ENCODE measurements around the gene PLXNA4. TPM values are rescaled to one million over a fixed set of nuclear protein-coding genes. Genes with fewer than 3 reads are reported as not detected.

The PLXNA4 gene
- polyA plus RNA-seq, 2 of the 4 experiments (the other 2 are of a cell fraction), result 0.12 to 0.34 TPM

DNA sequence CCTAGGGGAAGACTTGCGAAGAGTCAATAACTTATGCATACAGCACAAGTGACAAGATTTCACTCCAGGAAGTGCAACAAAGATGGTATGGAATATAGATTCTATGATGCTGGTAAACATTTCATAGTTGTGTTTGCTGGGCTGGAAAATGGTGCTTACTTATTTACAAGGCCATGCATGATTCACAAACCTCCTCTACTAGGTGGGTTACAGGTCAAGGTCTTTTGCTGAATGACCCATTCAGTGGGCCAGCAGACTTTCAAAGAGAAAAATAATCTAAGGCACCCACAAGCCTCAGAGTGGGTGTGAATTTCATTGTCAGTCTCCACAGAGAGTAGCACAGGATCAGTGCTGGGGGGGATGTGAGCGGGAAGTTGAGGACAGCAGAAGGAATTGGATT is 378.5 kb downstream of the PLXNA4 start:
- ChIA-PET POLR2A (no interaction called here), CTCF (no interaction called here)
- H3K4me2 ChIP-seq, result no peak overlapping the region
- no peak for DNase-seq (ENCODE audit: low read depth in 1 of 2, low spot score in 1 of 2)
- H3K9me3 ChIP-seq, result no peaks in the 10 kb centered on the region
- no peaks in the 10 kb centered on the region for H3K4me1 ChIP-seq
- ATAC-seq, result no peak
- TF ChIP-seq ZC3H11A (IDR thresholded peaks at IDR 0.05), result no peak
- no peak overlapping the region for H3K4me3 ChIP-seq
- no peak overlapping the region for H3K27ac ChIP-seq
- FAIRE-seq, result no peak
- WGBS (ENCODE audit: missing lambda C conversion rate), result 88% methylated on average over 2 of the region's 2 CpGs

GRCh38 chr7:132193898-132194297 is 382.4 kb downstream of the PLXNA4 start:
- POLR2A ChIA-PET, result no interaction called here
- ATAC-seq (no peak), FAIRE-seq (no peak), DNase-seq (ENCODE audit: low read depth in 1 of 2, low spot score in 1 of 2) (no peak)
- Histone ChIP-seq H3K4me1 (no peaks in the 10 kb centered on the region), H3K9me3 (no peaks in the 10 kb centered on the region), H3K4me2 (no peak overlapping the region), H3K4me3 (no peak overlapping the region), H3K27ac (no peak overlapping the region)
- CTCF ChIA-PET, result interaction anchor here (0.6 to 1.1 kb wide), 3 partner anchors 11 to 335 kb away, joined by 3 read pairs; no protein-coding TSS in a partner anchor
- WGBS (ENCODE audit: missing lambda C conversion rate), result 70% methylated on average over 5 of the region's 5 CpGs
- TF ChIP-seq NPAS2 (CRISPR knock-in tag; IDR thresholded peaks at IDR 0.05; ENCODE audit: borderline replicate concordance) (no peak), ZSCAN20 (CRISPR knock-in tag; IDR thresholded peaks at IDR 0.05) (no peak), RARB (CRISPR knock-in tag; IDR thresholded peaks at IDR 0.05) (no peak), POLR2A (IDR thresholded peaks at IDR 0.05; ENCODE audit: low read length) (no peak), JUN (IDR thresholded peaks at IDR 0.05) (no peak), FOXS1 (CRISPR knock-in tag; IDR thresholded peaks at IDR 0.05) (no peak), ZNF302 (CRISPR knock-in tag; IDR thresholded peaks at IDR 0.05) (no peak), MAFK (IDR thresholded peaks at IDR 0.05; ENCODE audit: partially characterized antibody) (no peak), SREBF2 (IDR thresholded peaks at IDR 0.05) (no peak), EP300 (IDR thresholded peaks at IDR 0.05) (no peak), HDAC2 (IDR thresholded peaks at IDR 0.05) (no peak), EHMT2 (IDR thresholded peaks at IDR 0.05; ENCODE audit: low read depth) (no peak), HOXB13 (CRISPR knock-in tag; IDR thresholded peaks at IDR 0.05; ENCODE audit: low read depth) (no peak), MAZ (IDR thresholded peaks at IDR 0.05; ENCODE audit: borderline replicate concordance, low read depth, low read length) (no peak), HOXB5 (CRISPR knock-in tag; IDR thresholded peaks at IDR 0.05) (no peak), CTCF (IDR thresholded peaks at IDR 0.05) (no peak), ATOH8 (CRISPR knock-in tag; IDR thresholded peaks at IDR 0.05; ENCODE audit: low read depth) (no peak), NR3C1 (IDR thresholded peaks at IDR 0.05) (no peak)

- DNase-seq (ENCODE audit: low read depth in 1 of 2, low spot score in 1 of 2), result no peak
- FAIRE-seq, result no peak
- ChIA-PET POLR2A (no interaction called here), CTCF (no interaction called here)
- Histone ChIP-seq H3K27ac (no peak overlapping the region), H3K4me2 (no peak overlapping the region), H3K9me3 (peaks cover 6% of the 10 kb centered on the region; the same call in 1 of the 3 replicates), H3K4me1 (no peaks in the 10 kb centered on the region), H3K4me3 (no peak overlapping the region)
- TF ChIP-seq RARB (CRISPR knock-in tag; IDR thresholded peaks at IDR 0.05) (no peak), ESRRA (IDR thresholded peaks at IDR 0.05; ENCODE audit: borderline replicate concordance, low read length) (no peak), KDM1A (IDR thresholded peaks at IDR 0.05; ENCODE audit: low read depth) (no peak), NFE2L2 (conservative IDR thresholded peaks at IDR 0.05; ENCODE audit: low read length) (no peak), HEYL (CRISPR knock-in tag; IDR thresholded peaks at IDR 0.05) (no peak), FOXS1 (CRISPR knock-in tag; IDR thresholded peaks at IDR 0.05) (no peak), REST (IDR thresholded peaks at IDR 0.05) (no peak), JUNB (IDR thresholded peaks at IDR 0.05) (no peak), HOXB13 (CRISPR knock-in tag; IDR thresholded peaks at IDR 0.05; ENCODE audit: low read depth) (no peak), RFX5 (IDR thresholded peaks at IDR 0.05) (no peak), MAFK (IDR thresholded peaks at IDR 0.05; ENCODE audit: partially characterized antibody) (no peak), ZNF302 (CRISPR knock-in tag; IDR thresholded peaks at IDR 0.05) (no peak), CHD4 (IDR thresholded peaks at IDR 0.05; ENCODE audit: borderline replicate concordance) (no peak), CEBPB (IDR thresholded peaks at IDR 0.05) (no peak), ZSCAN20 (CRISPR knock-in tag; IDR thresholded peaks at IDR 0.05) (no peak), GATA3 (IDR thresholded peaks at IDR 0.05; ENCODE audit: borderline replicate concordance) (no peak)
- TF ChIP-seq, protein P1, sequence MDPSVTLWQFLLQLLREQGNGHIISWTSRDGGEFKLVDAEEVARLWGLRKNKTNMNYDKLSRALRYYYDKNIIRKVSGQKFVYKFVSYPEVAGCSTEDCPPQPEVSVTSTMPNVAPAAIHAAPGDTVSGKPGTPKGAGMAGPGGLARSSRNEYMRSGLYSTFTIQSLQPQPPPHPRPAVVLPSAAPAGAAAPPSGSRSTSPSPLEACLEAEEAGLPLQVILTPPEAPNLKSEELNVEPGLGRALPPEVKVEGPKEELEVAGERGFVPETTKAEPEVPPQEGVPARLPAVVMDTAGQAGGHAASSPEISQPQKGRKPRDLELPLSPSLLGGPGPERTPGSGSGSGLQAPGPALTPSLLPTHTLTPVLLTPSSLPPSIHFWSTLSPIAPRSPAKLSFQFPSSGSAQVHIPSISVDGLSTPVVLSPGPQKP (IDR thresholded peaks at IDR 0.05; ENCODE audit: low read depth, low read length), result no peak
- no peak for ATAC-seq
Observed at GRCh38 chr7:132192809-132193208, 383.5 kb downstream of the PLXNA4 start.

Measured in A549 (cell line).